ENCODE results near the gene NGEF. TPM values are rescaled to one million over a fixed set of nuclear protein-coding genes. Genes with fewer than 3 reads are reported as not detected.
A peak's percentile ranks its signal among the peaks of the same experiment; 100 is the strongest.

NGEF gene
- total RNA-seq, 1 donor from 2014 or later = 4.3 TPM

- Mint-ChIP-seq H3K9me3 (no peaks in the 10 kb centered on the region), H3K4me1 (peaks cover 25% of the 10 kb centered on the region), H3K27me3 (ENCODE audit: insufficient read depth, low read depth) (peaks cover 7% of the 10 kb centered on the region), H3K36me3 (no peaks in the 10 kb centered on the region), H3K27ac (no peak overlapping the region), H3K4me3 (no peak overlapping the region)
- Histone ChIP-seq H3K4me3 (no peak overlapping the region), H3F3A (ENCODE audit: low read depth) (peaks cover 4% of the 10 kb centered on the region), H3K27me3 (no peaks in the 10 kb centered on the region), H2AFZ (replicated peaks) (no peak overlapping the region), H3K36me3 (no peaks in the 10 kb centered on the region), H3K4me1 (peaks cover 16% of the 10 kb centered on the region), H3K4me2 (no peak overlapping the region), H4K20me1 (ENCODE audit: low read depth) (no peaks in the 10 kb centered on the region), H3K9me3 (ENCODE audit: low read depth) (no peaks in the 10 kb centered on the region), H3K27ac (no peak overlapping the region), H3K79me2 (ENCODE audit: low read depth) (no peaks in the 10 kb centered on the region), H3K9ac (no peak overlapping the region)
- no peak for DNase-seq (ENCODE audit: low spot score)
- TF ChIP-seq CTCF (IDR thresholded peaks at IDR 0.05) (no peak), EZH2phosphoT487 (IDR thresholded peaks at IDR 0.05) (no peak), EZH2 (IDR thresholded peaks at IDR 0.05) (no peak)
Observed at GRCh38 chr2:232951181-232951580, 61.9 kb downstream of the NGEF start.

- no peaks in the 10 kb centered on the region for H4K20me1 ChIP-seq (ENCODE audit: low read depth)
- H3K4me2 ChIP-seq = no peak overlapping the region
- no peak for TF ChIP-seq EZH2phosphoT487 (IDR thresholded peaks at IDR 0.05)
- TF ChIP-seq CTCF (IDR thresholded peaks at IDR 0.05) = no peak
- no peak for TF ChIP-seq EZH2 (IDR thresholded peaks at IDR 0.05)
- no peaks in the 10 kb centered on the region for H3K9me3 ChIP-seq (ENCODE audit: low read depth)
- Mint-ChIP-seq H3K4me3 (no peak overlapping the region), H3K4me1 (peaks cover 25% of the 10 kb centered on the region), H3K27ac (no peak overlapping the region), H3K36me3 (no peaks in the 10 kb centered on the region), H3K27me3 (ENCODE audit: insufficient read depth, low read depth) (peaks cover 7% of the 10 kb centered on the region), H3K9me3 (no peaks in the 10 kb centered on the region)
- H3K79me2 ChIP-seq (ENCODE audit: low read depth) = no peaks in the 10 kb centered on the region
- DNase-seq (ENCODE audit: low spot score) = no peak
- no peak overlapping the region for H3K9ac ChIP-seq
- H3K27me3 ChIP-seq = no peaks in the 10 kb centered on the region
- H3K4me1 ChIP-seq = peaks cover 16% of the 10 kb centered on the region
- no peak overlapping the region for H3K4me3 ChIP-seq
- peaks cover 4% of the 10 kb centered on the region for H3F3A ChIP-seq (ENCODE audit: low read depth)
- H3K36me3 ChIP-seq = no peaks in the 10 kb centered on the region
- H3K27ac ChIP-seq = no peak overlapping the region
- no peak overlapping the region for H2AFZ ChIP-seq (replicated peaks)
Observed at GRCh38 chr2:232950751-232951150, 62.3 kb downstream of the NGEF start.

GRCh38 chr2:232949016-232949415 is 64.0 kb downstream of the NGEF start:
- Histone ChIP-seq H3K9me3 (ENCODE audit: low read depth) (no peaks in the 10 kb centered on the region), H3K4me3 (no peak overlapping the region), H3K27me3 (no peaks in the 10 kb centered on the region), H2AFZ (replicated peaks) (no peak overlapping the region), H3F3A (ENCODE audit: low read depth) (peaks cover 4% of the 10 kb centered on the region), H3K27ac (no peak overlapping the region), H3K36me3 (no peaks in the 10 kb centered on the region), H3K79me2 (ENCODE audit: low read depth) (no peaks in the 10 kb centered on the region), H3K9ac (no peak overlapping the region), H4K20me1 (ENCODE audit: low read depth) (no peaks in the 10 kb centered on the region), H3K4me2 (peak overlapping the region; percentile 43), H3K4me1 (peaks cover 16% of the 10 kb centered on the region)
- Mint-ChIP-seq H3K4me3 (no peak overlapping the region), H3K4me1 (peaks cover 25% of the 10 kb centered on the region), H3K36me3 (no peaks in the 10 kb centered on the region), H3K9me3 (no peaks in the 10 kb centered on the region), H3K27me3 (ENCODE audit: insufficient read depth, low read depth) (peaks cover 3% of the 10 kb centered on the region), H3K27ac (no peak overlapping the region)
- TF ChIP-seq EZH2 (IDR thresholded peaks at IDR 0.05) = no peak
- TF ChIP-seq CTCF (IDR thresholded peaks at IDR 0.05) = no peak
- TF ChIP-seq EZH2phosphoT487 (IDR thresholded peaks at IDR 0.05) = no peak
- peak; percentile 72 for DNase-seq (ENCODE audit: low spot score)

All from neural progenitor cell (in vitro differentiated cells).